ENCODE measurements around the gene CRMP1.

Gene CRMP1

GRCh38 chr4:5893004-5893580, at the start of gene CRMP1:
CRMP1 (minus strand) TSS chr4:5893086; CDS start chr4:5892969, 117 bp downstream.
- DNase-seq (ENCODE audit: low read depth), result no peak

GRCh38 chr4:5941601-5942000, 48.7 kb upstream of the CRMP1 start:
- DNase-seq (ENCODE audit: low read depth), result no peak

GRCh38 chr4:5940470-5941203, 47.8 kb upstream of the CRMP1 start:
- peak; percentile 14 for DNase-seq (ENCODE audit: low read depth)

- no peak for DNase-seq (ENCODE audit: low read depth)
These were observed 41.3 kb upstream of the CRMP1 start for GRCh38 chr4:5933996-5934831.

GRCh38 chr4:5933116-5933515, 40.2 kb upstream of the CRMP1 start:
- no peak for DNase-seq (ENCODE audit: low read depth)

- no peak for DNase-seq (ENCODE audit: low read depth)
These were observed 39.2 kb upstream of the CRMP1 start for GRCh38 chr4:5932035-5932568.

GRCh38 chr4:5931526-5931925, 38.6 kb upstream of the CRMP1 start:
- no peak for DNase-seq (ENCODE audit: low read depth)

- DNase-seq (ENCODE audit: low read depth), result no peak
These were observed 38.0 kb upstream of the CRMP1 start for GRCh38 chr4:5930876-5931275.

- no peak for DNase-seq (ENCODE audit: low read depth)
These were observed 37.6 kb upstream of the CRMP1 start for GRCh38 chr4:5930456-5930855.

- DNase-seq (ENCODE audit: low read depth), result no peak
These were observed 36.0 kb upstream of the CRMP1 start for GRCh38 chr4:5928844-5929420.

- no peak for DNase-seq (ENCODE audit: low read depth)
These were observed 35.4 kb upstream of the CRMP1 start for GRCh38 chr4:5928274-5928673.

GRCh38 chr4:5927747-5928146, 34.9 kb upstream of the CRMP1 start:
- DNase-seq (ENCODE audit: low read depth), result no peak

- DNase-seq (ENCODE audit: low read depth), result no peak
These were observed 34.2 kb upstream of the CRMP1 start for GRCh38 chr4:5927116-5927515.

- DNase-seq (ENCODE audit: low read depth), result no peak
These were observed 33.7 kb upstream of the CRMP1 start for GRCh38 chr4:5926598-5926997.

GRCh38 chr4:5925419-5926200, 32.7 kb upstream of the CRMP1 start:
- no peak for DNase-seq (ENCODE audit: low read depth)

- no peak for DNase-seq (ENCODE audit: low read depth)
These were observed 31.7 kb upstream of the CRMP1 start for GRCh38 chr4:5924461-5925125.

- DNase-seq (ENCODE audit: low read depth), result no peak
These were observed 30.5 kb upstream of the CRMP1 start for GRCh38 chr4:5923376-5923775.

GRCh38 chr4:5922556-5922955, 29.7 kb upstream of the CRMP1 start:
- no peak for DNase-seq (ENCODE audit: low read depth)

- no peak for DNase-seq (ENCODE audit: low read depth)
These were observed 29.1 kb upstream of the CRMP1 start for GRCh38 chr4:5921981-5922380.

- DNase-seq (ENCODE audit: low read depth), result no peak
These were observed 28.5 kb upstream of the CRMP1 start for GRCh38 chr4:5921101-5921980.

Data from GM04503 (cell line).